ENCODE data around the gene GRWD1. TPM values are rescaled to one million over a fixed set of nuclear protein-coding genes. Genes with fewer than 3 reads are reported as not detected.

GRWD1 gene
- total and polyA plus RNA-seq, 10 of the 15 experiments (the other 5 are each of a cell fraction or from before 2014, with no cell fraction given), result 1.4 to 103 (median 30.7) TPM

- TF ChIP-seq CEBPZ (IDR thresholded peaks at IDR 0.05; ENCODE audit: low read depth, low read length), result no peak
- TF ChIP-seq CBFB (IDR thresholded peaks at IDR 0.05; ENCODE audit: low read depth), result no peak
- no peak for TF ChIP-seq RUNX3 (IDR thresholded peaks at IDR 0.05; ENCODE audit: low read length)
These were observed 36.3 kb downstream of the GRWD1 start (continued) for GRCh38 chr19:48481846-48482639.

- Histone ChIP-seq H3K36me3 (ENCODE audit: control insufficient read depth in 2 of 2, insufficient read depth in 2 of 2, low read length in 1 of 2) (no peaks in the 10 kb centered on the region), H3K4me2 (ENCODE audit: control insufficient read depth, insufficient read depth) (no peak overlapping the region), H2AFZ (ENCODE audit: control insufficient read depth, low read depth, low read length) (no peak overlapping the region), H3K27me3 (replicated peaks in 1 of 2; ENCODE audit: control insufficient read depth in 2 of 2, insufficient read depth in 2 of 2, low read length in 1 of 2) (no peaks in the 10 kb centered on the region), H3K4me3 (no peak overlapping the region), H3K79me2 (ENCODE audit: control insufficient read depth, insufficient read depth, low read length) (no peaks in the 10 kb centered on the region), H3K4me1 (ENCODE audit: control insufficient read depth, insufficient read depth, low read length) (no peaks in the 10 kb centered on the region), H3K27ac (ENCODE audit: control insufficient read depth, insufficient read depth) (no peak overlapping the region), H4K20me1 (ENCODE audit: control insufficient read depth, insufficient read depth) (no peaks in the 10 kb centered on the region), H3K9ac (ENCODE audit: control insufficient read depth, insufficient read depth, low read length) (no peak overlapping the region), H3K9me3 (replicated peaks; ENCODE audit: control insufficient read depth, insufficient read depth, low read length) (no peaks in the 10 kb centered on the region)
- 33% methylated on average over 1 of the region's 3 CpGs for WGBS (ENCODE audit: insufficient coverage, insufficient replicate concordance, low lambda C conversion rate, missing lambda C conversion rate)
- RAD21 ChIA-PET (ENCODE audit: unreplicated experiment), result no interaction called here
- POLR2A ChIA-PET, result interaction anchor here (0.6 kb wide), 1 partner anchor 105 kb away, joined by 4 read pairs; no protein-coding TSS in a partner anchor
- BruUV-seq (replicated peaks), result no TSS peak
- no peak for DNase-seq (ENCODE audit: low read depth, low spot score)
- TF ChIP-seq MAX (IDR thresholded peaks at IDR 0.05; ENCODE audit: low read depth, low read length) (no peak), GABPA (IDR thresholded peaks at IDR 0.05; ENCODE audit: low read depth) (no peak)
- SMC1A ChIA-PET (ENCODE audit: uncharacterized antibody, unreplicated experiment), result no interaction called here
- FAIRE-seq, result no peak
- CTCF ChIA-PET, result no interaction called here
- no peak for ATAC-seq
- in situ Hi-C loops (cut with MboI), result no loop called here
- intact Hi-C loops (cut with micrococcal nuclease; ENCODE audit: unreplicated experiment), result no loop called here
These were observed 37.5 kb downstream of the GRWD1 start for GRCh38 chr19:48483301-48483700.

All from GM12878 (cell line).